Chondrocyte (in vitro differentiated cells): ENCODE data around the gene GOLGA1. TPM values are rescaled to one million over a fixed set of nuclear protein-coding genes. Genes with fewer than 3 reads are reported as not detected.

ENCODE experiments used
- DNase-seq: peaks from one replicate; pipeline ENCODE4 v3.0.0; 2021; ENCODE audit warnings: mixed read lengths, low spot score
- H3K27ac Mint-ChIP-seq: one replicate; pipeline ENCODE4 v1.8.0; 2021; ENCODE audit warnings: mild to moderate bottlenecking, moderate library complexity, mixed read lengths; ENCODE audit not compliant: unreplicated experiment
- H3K27me3 Mint-ChIP-seq: 2 replicates; pipeline ENCODE4 v1.8.0; 2021; ENCODE audit warnings: low read depth, mixed read lengths
- H3K36me3 Mint-ChIP-seq: 2 replicates; pipeline ENCODE4 v1.8.0; 2021; ENCODE audit warnings: low read depth, mixed read lengths
- H3K4me1 Mint-ChIP-seq: 2 replicates; pipeline ENCODE4 v1.8.0; 2021; ENCODE audit warnings: low read depth, mild to moderate bottlenecking, mixed read lengths
- H3K4me3 Mint-ChIP-seq: one replicate; pipeline ENCODE4 v1.8.0; 2021; ENCODE audit warnings: mild to moderate bottlenecking, moderate library complexity, mixed read lengths; ENCODE audit not compliant: unreplicated experiment
- H3K9me3 Mint-ChIP-seq: 2 replicates; pipeline ENCODE4 v1.8.0; 2021; ENCODE audit warnings: low read depth, mixed read lengths
- total RNA-seq: library from RNA; stranded (reverse); gene quantifications from 3 replicates; pipeline ENCODE4 v1.2.1, GENCODE V29; 2021
- TF ChIP-seq, protein P1 (sequence below): fragments of 200-600 bp; sonication (generic); IDR thresholded peaks from 2 replicates; pipeline ENCODE4 v1.5.0; 2021; ENCODE audit warnings: antibody characterized with exemption, mild to moderate bottlenecking, moderate library complexity

GOLGA1 gene
- total RNA-seq, 1 donor from 2014 or later: 25.0 TPM

DNA sequence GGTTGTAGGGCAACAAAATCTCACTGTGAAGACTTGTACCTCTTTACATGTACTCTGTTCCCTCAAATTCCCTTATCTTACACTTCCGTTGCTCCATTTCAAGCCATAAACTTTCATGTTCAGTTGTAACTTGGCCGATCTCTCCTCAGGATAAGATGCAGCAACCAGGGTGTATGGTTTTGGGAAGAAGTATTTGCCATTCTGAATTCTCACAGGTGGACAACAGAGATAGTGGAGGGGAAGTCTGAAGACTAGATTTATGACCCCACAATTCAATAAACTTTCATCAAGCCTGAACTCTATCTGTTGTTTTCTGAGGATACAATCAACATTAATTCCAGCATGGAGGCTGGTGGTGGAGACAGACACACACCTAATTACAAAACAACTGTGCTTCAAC, 27.5 kb downstream of the GOLGA1 start:
- no peak overlapping the region for H3K27ac Mint-ChIP-seq
- H3K9me3 Mint-ChIP-seq: no peaks in the 10 kb centered on the region
- no peak overlapping the region for H3K4me3 Mint-ChIP-seq
- TF ChIP-seq, protein P1, sequence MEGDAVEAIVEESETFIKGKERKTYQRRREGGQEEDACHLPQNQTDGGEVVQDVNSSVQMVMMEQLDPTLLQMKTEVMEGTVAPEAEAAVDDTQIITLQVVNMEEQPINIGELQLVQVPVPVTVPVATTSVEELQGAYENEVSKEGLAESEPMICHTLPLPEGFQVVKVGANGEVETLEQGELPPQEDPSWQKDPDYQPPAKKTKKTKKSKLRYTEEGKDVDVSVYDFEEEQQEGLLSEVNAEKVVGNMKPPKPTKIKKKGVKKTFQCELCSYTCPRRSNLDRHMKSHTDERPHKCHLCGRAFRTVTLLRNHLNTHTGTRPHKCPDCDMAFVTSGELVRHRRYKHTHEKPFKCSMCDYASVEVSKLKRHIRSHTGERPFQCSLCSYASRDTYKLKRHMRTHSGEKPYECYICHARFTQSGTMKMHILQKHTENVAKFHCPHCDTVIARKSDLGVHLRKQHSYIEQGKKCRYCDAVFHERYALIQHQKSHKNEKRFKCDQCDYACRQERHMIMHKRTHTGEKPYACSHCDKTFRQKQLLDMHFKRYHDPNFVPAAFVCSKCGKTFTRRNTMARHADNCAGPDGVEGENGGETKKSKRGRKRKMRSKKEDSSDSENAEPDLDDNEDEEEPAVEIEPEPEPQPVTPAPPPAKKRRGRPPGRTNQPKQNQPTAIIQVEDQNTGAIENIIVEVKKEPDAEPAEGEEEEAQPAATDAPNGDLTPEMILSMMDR: no peak
- no peak for DNase-seq
- peaks cover 28% of the 10 kb centered on the region for H3K36me3 Mint-ChIP-seq
- peaks cover 3% of the 10 kb centered on the region for H3K4me1 Mint-ChIP-seq
- no peaks in the 10 kb centered on the region for H3K27me3 Mint-ChIP-seq

GRCh38 chr9:124911766-124912165, 29.1 kb downstream of the GOLGA1 start:
- Mint-ChIP-seq H3K4me3 (no peak overlapping the region), H3K27ac (no peak overlapping the region), H3K36me3 (peaks cover 31% of the 10 kb centered on the region), H3K9me3 (no peaks in the 10 kb centered on the region), H3K4me1 (peaks cover 10% of the 10 kb centered on the region), H3K27me3 (no peaks in the 10 kb centered on the region)
- TF ChIP-seq, protein P1: no peak
- no peak for DNase-seq

DNA sequence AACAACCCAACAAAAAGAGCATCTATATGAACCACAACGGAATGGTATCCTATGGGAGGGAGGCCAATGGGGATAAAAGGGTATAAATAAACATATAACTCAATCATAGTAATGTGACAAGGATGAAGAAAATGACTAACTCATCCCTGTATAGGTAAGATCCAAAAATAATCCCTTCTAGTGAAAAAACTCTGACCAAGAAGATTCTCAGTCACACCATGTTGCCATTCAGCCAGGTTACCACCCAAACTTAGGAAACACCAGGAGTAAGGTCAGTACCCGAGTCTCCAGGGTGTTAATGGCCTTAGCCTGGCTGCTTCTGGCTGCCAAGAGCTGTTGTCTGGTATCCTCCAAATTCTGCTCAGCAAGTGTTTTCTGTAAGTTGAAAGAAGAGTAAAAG, 32.8 kb downstream of the GOLGA1 start:
- no peaks in the 10 kb centered on the region for H3K9me3 Mint-ChIP-seq
- H3K27ac Mint-ChIP-seq: no peak overlapping the region
- TF ChIP-seq, protein P1: no peak
- H3K36me3 Mint-ChIP-seq: peaks cover 25% of the 10 kb centered on the region
- no peak overlapping the region for H3K4me3 Mint-ChIP-seq
- no peaks in the 10 kb centered on the region for H3K27me3 Mint-ChIP-seq
- H3K4me1 Mint-ChIP-seq: peaks cover 10% of the 10 kb centered on the region
- no peak for DNase-seq

GRCh38 chr9:124906966-124907365, 33.9 kb downstream of the GOLGA1 start:
- TF ChIP-seq, protein P1: no peak
- H3K27me3 Mint-ChIP-seq: no peaks in the 10 kb centered on the region
- H3K4me3 Mint-ChIP-seq: no peak overlapping the region
- peaks cover 24% of the 10 kb centered on the region for H3K36me3 Mint-ChIP-seq
- H3K4me1 Mint-ChIP-seq: peaks cover 10% of the 10 kb centered on the region
- DNase-seq: no peak
- no peaks in the 10 kb centered on the region for H3K9me3 Mint-ChIP-seq
- no peak overlapping the region for H3K27ac Mint-ChIP-seq

- peaks cover 29% of the 10 kb centered on the region for H3K36me3 Mint-ChIP-seq
- DNase-seq: no peak
- no peaks in the 10 kb centered on the region for H3K27me3 Mint-ChIP-seq
- H3K4me3 Mint-ChIP-seq: no peak overlapping the region
- H3K27ac Mint-ChIP-seq: no peak overlapping the region
- H3K9me3 Mint-ChIP-seq: no peaks in the 10 kb centered on the region
- peaks cover 5% of the 10 kb centered on the region for H3K4me1 Mint-ChIP-seq
- TF ChIP-seq, protein P1: no peak
These were observed 41.0 kb downstream of the GOLGA1 start for GRCh38 chr9:124899845-124900244.
